RWPE2 (cell line): ENCODE measurements around the gene HMGXB3.
A peak's percentile ranks its signal among the peaks of the same experiment; 100 is the strongest.

ENCODE experiments used
- ATAC-seq: fragments of 200-7000 bp; cut with Tn5 transposase; 3 replicates; pipeline ENCODE4 v1.9.1; 2021; ENCODE audit warnings: low read depth
- DNase-seq: peaks from one replicate; pipeline ENCODE4 v3.0.0-alpha.2; 2020; ENCODE audit warnings: low spot score
- H3K27ac ChIP-seq: fragments of 450-650 bp; 2 replicates; pipeline ENCODE4 v1.5.1; 2017; ENCODE audit warnings: mild to moderate bottlenecking; ENCODE audit not compliant: poor library complexity, severe bottlenecking
- H3K27me3 ChIP-seq: fragments of 250-450 bp; sonication (Bioruptor Pico); 2 replicates; pipeline ENCODE4 v1.5.1; 2021; ENCODE audit warnings: mild to moderate bottlenecking, moderate library complexity; ENCODE audit not compliant: insufficient read depth, poor library complexity, severe bottlenecking
- H3K36me3 ChIP-seq: fragments of 250-450 bp; sonication (Bioruptor Pico); 2 replicates; pipeline ENCODE4 v1.5.1; 2020; ENCODE audit warnings: low read depth, mild to moderate bottlenecking, moderate library complexity
- H3K4me1 ChIP-seq: fragments of 250-450 bp; sonication (Bioruptor Pico); 2 replicates; pipeline ENCODE4 v1.5.1; 2021; ENCODE audit warnings: mild to moderate bottlenecking, moderate library complexity; ENCODE audit not compliant: insufficient read depth, poor library complexity, severe bottlenecking
- H3K4me3 ChIP-seq: fragments of 250-450 bp; sonication (Bioruptor Pico); 2 replicates; pipeline ENCODE4 v1.5.1; 2021; ENCODE audit warnings: mild to moderate bottlenecking, moderate library complexity; ENCODE audit not compliant: severe bottlenecking
- H3K9me3 ChIP-seq: fragments of 250-450 bp; sonication (Bioruptor Pico); 2 replicates; pipeline ENCODE4 v1.5.1; 2021; ENCODE audit warnings: mild to moderate bottlenecking, moderate library complexity; ENCODE audit not compliant: severe bottlenecking
- TF ChIP-seq, protein P1 (sequence below): fragments of 450-650 bp; IDR thresholded peaks from one replicate; pipeline ENCODE4 v1.5.1; 2017; ENCODE audit warnings: mild to moderate bottlenecking, moderate library complexity; ENCODE audit not compliant: poor library complexity, severe bottlenecking

Gene HMGXB3

DNA sequence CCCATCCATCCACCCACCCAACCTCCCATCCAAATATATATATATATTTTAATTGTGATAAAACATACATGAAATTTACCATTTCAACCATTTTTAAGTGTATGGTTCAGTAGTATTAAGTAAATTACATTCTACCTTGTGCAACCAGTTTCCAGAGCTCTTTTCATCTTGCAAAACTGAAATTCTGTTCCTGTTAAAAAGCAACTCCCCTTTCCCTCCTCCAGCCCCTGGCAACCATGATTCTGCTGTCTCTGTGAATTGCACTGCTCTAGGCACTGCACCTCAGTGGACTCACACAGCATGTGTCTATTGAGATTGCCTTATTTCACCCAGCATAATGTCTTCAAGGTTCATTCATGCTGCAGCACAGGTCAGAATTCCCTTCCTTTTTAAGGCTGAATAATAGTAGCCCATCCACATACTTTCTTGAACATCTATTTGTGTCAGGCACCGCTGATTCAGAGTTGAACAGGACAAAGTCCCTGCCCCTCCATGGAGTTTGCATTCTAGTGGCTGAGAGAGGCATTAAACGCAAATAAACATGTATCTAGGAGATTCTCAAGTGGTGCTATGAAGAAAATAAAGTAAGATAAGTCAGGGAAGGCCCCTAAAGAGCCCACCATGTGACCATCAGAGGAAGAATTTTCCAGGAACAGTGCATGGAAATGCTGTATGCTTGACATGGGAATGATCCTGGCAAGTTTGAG lies 61.8 kb downstream of the HMGXB3 start:
- Histone ChIP-seq H3K9me3 (no peaks in the 10 kb centered on the region), H3K27ac (no peak overlapping the region), H3K4me1 (peaks cover 10% of the 10 kb centered on the region), H3K27me3 (no peaks in the 10 kb centered on the region), H3K4me3 (no peak overlapping the region), H3K36me3 (no peaks in the 10 kb centered on the region)
- TF ChIP-seq, protein P1, sequence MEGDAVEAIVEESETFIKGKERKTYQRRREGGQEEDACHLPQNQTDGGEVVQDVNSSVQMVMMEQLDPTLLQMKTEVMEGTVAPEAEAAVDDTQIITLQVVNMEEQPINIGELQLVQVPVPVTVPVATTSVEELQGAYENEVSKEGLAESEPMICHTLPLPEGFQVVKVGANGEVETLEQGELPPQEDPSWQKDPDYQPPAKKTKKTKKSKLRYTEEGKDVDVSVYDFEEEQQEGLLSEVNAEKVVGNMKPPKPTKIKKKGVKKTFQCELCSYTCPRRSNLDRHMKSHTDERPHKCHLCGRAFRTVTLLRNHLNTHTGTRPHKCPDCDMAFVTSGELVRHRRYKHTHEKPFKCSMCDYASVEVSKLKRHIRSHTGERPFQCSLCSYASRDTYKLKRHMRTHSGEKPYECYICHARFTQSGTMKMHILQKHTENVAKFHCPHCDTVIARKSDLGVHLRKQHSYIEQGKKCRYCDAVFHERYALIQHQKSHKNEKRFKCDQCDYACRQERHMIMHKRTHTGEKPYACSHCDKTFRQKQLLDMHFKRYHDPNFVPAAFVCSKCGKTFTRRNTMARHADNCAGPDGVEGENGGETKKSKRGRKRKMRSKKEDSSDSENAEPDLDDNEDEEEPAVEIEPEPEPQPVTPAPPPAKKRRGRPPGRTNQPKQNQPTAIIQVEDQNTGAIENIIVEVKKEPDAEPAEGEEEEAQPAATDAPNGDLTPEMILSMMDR: no peak
- no peak for DNase-seq
- no peak for ATAC-seq

DNA sequence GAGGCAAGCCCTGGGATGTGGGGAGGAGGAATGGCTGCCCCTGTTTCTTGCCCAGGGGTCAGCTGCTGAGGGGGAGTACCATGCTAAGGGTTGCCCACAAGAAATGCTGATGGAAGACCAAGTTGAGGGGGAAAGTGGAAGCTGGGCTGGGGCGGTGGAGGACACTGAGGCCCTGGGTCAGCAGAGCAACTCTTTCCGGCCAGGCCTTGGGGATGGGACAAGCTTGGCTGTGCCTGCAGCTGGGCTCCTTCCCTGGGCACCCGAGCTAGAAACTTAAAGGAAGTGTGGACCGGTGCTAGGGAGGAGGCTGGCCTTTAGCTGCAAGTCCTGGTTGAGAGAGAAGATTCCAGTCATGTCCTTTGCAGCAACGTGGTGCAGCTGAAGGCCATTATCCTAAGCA lies 63.1 kb downstream of the HMGXB3 start:
- TF ChIP-seq, protein P1: no peak
- ATAC-seq (no peak), DNase-seq (peak; percentile 52)
- H3K4me1 ChIP-seq: peaks cover 9% of the 10 kb centered on the region
- H3K9me3 ChIP-seq: no peaks in the 10 kb centered on the region
- H3K36me3 ChIP-seq: no peaks in the 10 kb centered on the region
- no peak overlapping the region for H3K27ac ChIP-seq
- no peak overlapping the region for H3K4me3 ChIP-seq
- no peaks in the 10 kb centered on the region for H3K27me3 ChIP-seq

DNA sequence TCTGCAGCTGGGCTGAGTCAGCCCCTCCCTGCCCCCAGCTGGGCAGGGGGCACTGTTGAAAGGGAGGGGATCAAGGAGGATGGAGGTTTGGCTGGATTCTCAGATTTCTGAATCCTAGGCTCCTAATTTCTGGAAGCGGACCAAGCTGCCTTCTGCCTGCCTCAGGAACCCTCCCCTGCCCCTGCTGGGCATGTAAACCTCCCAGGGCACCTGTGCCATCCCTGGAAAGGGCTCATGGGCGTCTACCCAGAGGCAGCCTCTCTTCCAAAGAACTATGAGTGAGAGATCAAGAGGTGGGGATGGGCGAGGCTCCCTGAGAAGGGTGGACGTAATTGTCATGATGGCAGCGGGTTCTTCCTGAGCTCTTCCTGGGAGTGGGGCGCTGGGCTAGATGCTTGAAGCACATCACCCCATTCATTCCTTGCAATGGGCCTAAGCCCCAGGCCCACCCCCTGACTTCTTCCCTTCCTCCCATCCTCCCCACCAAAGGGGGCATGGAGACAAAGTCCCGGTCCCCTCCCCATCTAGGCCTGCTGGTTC lies 64.2 kb downstream of the HMGXB3 start:
- Histone ChIP-seq H3K4me3 (no peak overlapping the region), H3K36me3 (no peaks in the 10 kb centered on the region), H3K27me3 (no peaks in the 10 kb centered on the region), H3K27ac (no peak overlapping the region), H3K4me1 (peaks cover 4% of the 10 kb centered on the region), H3K9me3 (no peaks in the 10 kb centered on the region)
- DNase-seq (peak; percentile 56), ATAC-seq (no peak)
- TF ChIP-seq, protein P1: no peak

DNA sequence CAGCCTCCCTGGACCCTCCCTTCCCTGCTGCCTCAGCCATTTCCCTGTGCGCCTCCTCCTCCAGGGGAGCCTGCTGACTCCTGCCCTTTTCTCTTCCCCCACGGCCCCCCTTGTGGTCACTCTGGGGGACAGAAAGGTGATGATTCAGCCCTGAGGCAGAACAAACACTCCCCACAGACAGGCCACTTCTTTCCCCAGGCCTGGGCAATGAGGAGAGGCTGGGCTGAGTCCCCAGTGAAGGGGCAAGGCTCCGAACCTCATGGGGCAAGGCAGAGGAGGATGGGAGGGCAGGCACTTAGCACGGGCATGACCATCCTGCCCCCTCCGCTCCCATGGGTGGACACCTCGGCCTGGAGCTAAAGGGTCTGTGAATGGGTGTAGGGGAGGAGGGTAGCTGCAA lies 64.8 kb downstream of the HMGXB3 start:
- H3K27me3 ChIP-seq: no peaks in the 10 kb centered on the region
- H3K4me3 ChIP-seq: no peak overlapping the region
- H3K9me3 ChIP-seq: no peaks in the 10 kb centered on the region
- TF ChIP-seq, protein P1: no peak
- DNase-seq (peak; percentile 55), ATAC-seq (no peak)
- H3K4me1 ChIP-seq: peaks cover 4% of the 10 kb centered on the region
- no peak overlapping the region for H3K27ac ChIP-seq
- no peaks in the 10 kb centered on the region for H3K36me3 ChIP-seq

DNA sequence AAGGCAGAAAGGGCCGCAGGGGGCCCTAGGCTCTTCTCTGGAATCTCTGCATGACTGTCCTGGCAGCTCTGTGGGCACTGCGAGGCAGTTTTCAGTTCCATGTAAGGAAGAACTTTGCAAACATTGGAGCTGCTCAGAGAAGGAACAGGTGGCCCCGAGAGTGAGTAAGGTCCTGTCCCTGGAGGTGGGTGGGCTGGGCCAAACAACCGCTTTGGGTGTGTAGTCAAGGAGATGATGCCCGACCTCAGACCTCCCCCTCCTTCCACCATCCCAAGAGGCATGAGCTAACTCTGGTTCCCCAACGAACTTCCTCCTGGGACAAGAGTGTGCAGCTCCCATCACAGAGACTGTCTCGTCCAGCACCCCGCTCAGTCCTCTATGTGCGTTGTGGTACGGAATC lies 65.3 kb downstream of the HMGXB3 start:
- ATAC-seq (no peak), DNase-seq (peak; percentile 52)
- no peak overlapping the region for H3K4me3 ChIP-seq
- TF ChIP-seq, protein P1: no peak
- no peaks in the 10 kb centered on the region for H3K27me3 ChIP-seq
- H3K36me3 ChIP-seq: no peaks in the 10 kb centered on the region
- no peaks in the 10 kb centered on the region for H3K9me3 ChIP-seq
- H3K27ac ChIP-seq: no peak overlapping the region
- peaks cover 4% of the 10 kb centered on the region for H3K4me1 ChIP-seq
